HG03060 (cell line): ENCODE data around the gene FTSJ1.

ENCODE experiments used
- ATAC-seq: cut with Tn5 transposase; IDR thresholded peaks from one replicate; pipeline ENCODE4 v1.9.1; 2021; ENCODE audit warnings: low read depth, moderate number of reproducible peaks; ENCODE audit not compliant: unreplicated experiment

FTSJ1 gene

GRCh38 chrX:48470110-48470832 lies 5.7 kb upstream of the FTSJ1 start, which contains the start of gene SLC38A5:
SLC38A5 (minus strand) TSS chrX:48470260; CDS start chrX:48467924, 2,336 bp downstream.
- no peak for ATAC-seq

- ATAC-seq = no peak
Observed at GRCh38 chrX:48470833-48471118, 5.2 kb upstream of the FTSJ1 start.

DNA sequence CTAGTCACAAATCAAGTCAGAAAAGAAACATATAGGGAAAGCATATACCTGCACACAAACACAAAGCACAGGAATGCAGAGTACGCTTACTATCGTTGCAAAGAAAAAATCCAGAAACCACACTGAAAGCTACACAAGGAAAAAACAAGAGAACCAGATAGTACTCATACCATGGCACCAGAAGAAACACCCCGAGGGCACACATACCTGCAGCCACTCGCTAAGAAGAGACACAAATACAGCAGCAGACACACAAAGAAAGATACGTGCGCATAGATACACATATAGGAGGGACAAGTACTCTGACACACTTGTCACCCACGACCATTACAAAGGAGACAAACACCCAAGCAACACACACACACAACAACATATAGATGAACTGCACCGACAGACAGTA lies 4.5 kb upstream of the FTSJ1 start:
- no peak for ATAC-seq

DNA sequence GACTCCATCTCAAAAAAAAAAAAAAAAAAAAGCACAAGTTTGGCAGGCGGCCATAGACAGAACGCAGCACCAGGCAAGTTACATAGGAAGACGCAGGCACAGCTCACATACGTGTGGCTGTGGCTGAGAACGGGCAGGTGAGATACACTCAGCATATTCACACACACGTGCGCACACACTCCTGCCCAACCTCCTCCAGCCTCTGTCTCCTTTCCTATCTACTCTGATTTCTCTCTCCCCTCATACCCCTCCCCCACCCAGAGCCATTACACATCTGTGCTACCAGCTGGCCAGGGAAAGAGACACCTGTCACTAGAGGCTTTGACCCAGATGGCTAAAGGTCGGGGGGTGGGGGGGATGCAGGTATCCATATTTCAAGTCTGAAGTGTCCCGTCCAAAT lies 3.8 kb upstream of the FTSJ1 start:
- ATAC-seq = no peak

- ATAC-seq = no peak
Observed at GRCh38 chrX:48472851-48473703, 2.9 kb upstream of the FTSJ1 start.

- no peak for ATAC-seq
Observed at GRCh38 chrX:48473704-48473990, 2.4 kb upstream of the FTSJ1 start.

GRCh38 chrX:48474127-48474526 lies 1.9 kb upstream of the FTSJ1 start:
- no peak for ATAC-seq

DNA sequence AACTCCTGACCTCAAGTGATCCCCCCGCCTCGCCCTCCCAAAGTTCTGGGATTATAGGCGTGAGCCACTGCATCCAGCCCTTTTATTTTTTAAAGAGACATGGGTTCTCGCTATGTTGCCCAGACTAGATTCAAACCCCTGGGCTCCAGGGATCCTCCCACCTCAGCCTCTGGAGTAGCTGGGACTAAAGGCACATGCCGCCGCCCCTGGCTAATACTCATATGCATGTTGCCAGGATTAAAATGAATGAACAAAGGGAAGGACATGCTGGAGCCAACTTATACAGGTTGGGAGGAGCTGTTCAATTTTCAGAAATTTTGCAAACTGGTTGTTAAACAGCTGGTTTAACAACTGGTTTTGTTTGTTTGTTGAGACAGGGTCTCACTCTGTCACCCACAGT lies 1.4 kb upstream of the FTSJ1 start:
- ATAC-seq = no peak

DNA sequence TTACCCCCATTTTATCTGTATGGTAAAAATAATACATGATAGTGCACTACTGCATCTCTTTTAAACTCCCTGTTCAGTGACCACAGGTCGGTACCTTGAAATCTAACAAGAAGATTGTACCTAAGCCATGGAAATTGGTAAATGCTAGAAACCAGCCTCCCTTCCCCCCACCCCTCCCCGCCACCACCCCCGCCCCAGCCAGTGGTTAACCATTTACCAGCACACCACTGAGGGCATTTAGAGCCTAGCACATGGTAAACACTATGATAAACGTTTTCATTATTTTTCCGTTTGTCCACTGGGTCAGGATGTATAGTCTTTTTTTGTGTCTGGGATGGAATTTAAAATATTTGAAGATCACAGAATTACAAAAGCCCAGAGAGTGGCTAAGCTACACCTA lies 703 bp upstream of the FTSJ1 start:
- no peak for ATAC-seq

DNA sequence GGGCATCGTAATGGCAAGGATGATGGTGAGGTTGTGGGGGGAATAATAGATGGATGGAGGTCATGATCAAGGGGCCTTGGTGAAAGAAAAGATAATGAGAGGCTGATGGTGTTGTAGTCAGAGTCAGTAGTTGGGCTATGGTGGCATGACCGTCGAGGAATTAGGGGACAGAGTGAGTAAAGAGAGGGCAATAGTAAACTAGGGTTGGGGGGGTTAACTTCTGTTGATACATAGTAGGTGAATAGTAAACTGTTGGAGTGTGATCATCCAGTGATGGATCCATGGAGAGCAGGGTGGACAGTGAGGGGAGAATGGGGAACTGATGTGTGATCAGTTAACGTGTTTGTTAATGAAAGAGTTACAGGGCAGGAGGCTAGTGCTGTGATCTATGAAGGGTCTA lies 920 bp downstream of the FTSJ1 start:
- ATAC-seq = no peak

DNA sequence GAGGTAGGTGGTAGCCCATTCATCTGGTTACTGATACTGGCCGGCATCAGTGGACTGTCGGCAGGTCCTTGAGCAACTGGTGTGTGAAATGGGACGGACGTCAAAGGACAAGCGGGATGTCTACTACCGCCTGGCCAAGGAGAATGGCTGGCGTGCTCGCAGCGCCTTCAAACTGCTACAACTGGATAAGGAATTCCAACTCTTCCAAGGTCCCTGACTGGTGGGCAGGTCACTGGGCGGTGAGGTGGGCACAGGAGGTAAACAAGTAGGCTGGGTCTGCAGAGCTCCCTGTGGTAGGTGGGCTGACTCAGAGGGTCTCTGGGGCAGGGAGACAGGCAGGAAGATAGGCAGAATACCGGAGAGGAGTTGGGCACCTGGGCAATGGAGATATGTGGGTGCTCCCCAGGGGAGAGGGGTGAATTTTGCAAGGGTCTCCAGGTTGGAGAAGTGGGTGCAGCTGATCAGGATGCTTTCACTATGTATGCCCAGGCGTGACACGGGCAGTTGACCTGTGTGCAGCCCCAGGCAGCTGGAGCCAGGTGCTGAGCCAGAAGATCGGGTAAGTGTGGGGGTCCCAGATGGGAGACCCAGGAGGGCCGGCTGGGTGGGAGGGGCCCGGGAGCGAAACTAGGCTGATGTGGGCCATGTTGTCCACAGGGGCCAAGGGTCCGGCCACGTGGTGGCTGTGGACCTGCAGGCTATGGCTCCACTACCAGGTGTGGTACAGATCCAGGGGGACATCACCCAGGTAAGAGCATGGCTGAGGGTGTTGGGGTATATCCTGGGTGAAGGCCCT lies 2.2 kb downstream of the FTSJ1 start:
- ATAC-seq = no peak

DNA sequence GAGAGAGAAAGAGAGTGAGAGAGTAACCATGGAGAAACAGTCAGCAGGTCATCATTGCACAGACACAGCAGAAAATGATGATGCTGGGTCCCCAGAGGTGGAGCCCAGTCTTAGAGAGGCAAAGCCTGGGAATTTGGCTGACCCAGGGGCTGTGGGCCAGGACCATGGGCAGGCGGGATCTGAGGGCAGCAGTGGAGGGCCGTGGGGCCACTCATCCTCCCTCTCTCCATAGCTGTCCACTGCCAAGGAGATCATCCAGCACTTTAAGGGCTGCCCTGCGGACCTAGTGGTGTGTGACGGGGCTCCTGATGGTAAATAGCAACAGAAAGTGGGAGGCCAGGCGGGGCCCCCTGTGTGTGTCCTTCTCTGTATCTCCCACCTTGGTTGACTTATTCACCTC lies 2.8 kb downstream of the FTSJ1 start:
- ATAC-seq = no peak

GRCh38 chrX:48480142-48480541 lies 4.1 kb downstream of the FTSJ1 start:
- ATAC-seq = no peak

- no peak for ATAC-seq
Observed at GRCh38 chrX:48480583-48480982, 4.6 kb downstream of the FTSJ1 start.

GRCh38 chrX:48482526-48482925 lies 6.5 kb downstream of the FTSJ1 start:
- ATAC-seq = no peak

- ATAC-seq = no peak
Observed at GRCh38 chrX:48487362-48487798, 11.4 kb downstream of the FTSJ1 start.

DNA sequence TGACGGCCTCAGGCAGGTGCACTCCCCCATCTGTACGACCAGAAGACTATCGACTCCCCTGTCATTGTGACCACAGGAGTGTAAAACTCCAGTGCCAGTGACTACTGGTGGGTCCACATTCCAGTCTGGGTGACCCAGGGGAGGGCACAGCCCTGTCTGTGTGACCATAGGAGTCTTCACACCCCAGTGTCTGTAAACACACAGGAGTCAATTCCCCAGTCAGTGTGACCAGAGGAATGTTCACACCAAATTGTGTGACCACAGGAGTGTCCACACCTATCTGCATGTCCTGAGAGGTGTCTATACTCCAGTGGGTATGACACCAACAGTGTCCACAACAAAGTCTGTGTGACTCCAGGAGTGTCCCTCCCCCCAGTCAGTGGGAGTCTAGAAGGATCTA lies 12.0 kb downstream of the FTSJ1 start:
- no peak for ATAC-seq

DNA sequence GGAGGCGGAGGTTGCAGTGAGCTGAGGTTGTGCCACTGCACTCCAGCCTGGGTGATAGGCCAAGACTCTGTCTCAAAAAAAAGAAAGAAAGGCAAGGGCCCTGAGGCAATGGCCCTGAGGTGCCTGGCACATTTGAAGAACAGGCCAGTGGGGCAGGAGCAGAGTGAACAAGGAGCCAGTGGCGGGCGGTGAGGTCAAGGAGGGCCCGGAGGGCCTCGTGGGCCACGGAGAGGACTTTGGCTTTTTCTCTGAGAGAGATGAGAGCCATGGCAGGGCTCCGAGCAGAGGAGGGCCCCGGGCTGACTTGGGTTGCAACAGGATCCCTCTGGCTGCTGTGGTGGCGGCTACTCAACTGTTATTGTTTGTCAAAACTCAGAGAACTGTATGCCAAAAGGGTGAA lies 13.3 kb downstream of the FTSJ1 start:
- no peak for ATAC-seq

- no peak for ATAC-seq
Observed at GRCh38 chrX:48489892-48490291, 13.9 kb downstream of the FTSJ1 start.

DNA sequence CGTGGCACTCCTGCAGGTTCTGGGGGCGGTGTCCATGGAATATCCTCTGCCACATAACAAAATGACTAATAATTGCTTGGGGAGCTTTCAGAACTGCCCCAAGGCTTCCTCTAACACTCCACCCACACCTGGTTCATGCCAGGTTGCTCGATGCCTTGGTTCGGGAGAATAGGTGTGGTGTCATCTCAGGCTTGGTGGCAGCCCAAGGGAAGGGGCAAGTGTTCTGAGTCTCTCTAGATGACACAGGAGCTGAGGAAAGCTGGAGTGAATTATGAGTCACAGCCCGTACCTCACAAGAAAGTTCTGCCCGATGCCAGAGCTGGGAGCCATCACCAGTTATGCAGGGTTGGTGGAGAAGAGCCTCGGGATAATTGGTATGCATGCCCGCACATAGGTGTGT lies 14.7 kb downstream of the FTSJ1 start:
- ATAC-seq = no peak

DNA sequence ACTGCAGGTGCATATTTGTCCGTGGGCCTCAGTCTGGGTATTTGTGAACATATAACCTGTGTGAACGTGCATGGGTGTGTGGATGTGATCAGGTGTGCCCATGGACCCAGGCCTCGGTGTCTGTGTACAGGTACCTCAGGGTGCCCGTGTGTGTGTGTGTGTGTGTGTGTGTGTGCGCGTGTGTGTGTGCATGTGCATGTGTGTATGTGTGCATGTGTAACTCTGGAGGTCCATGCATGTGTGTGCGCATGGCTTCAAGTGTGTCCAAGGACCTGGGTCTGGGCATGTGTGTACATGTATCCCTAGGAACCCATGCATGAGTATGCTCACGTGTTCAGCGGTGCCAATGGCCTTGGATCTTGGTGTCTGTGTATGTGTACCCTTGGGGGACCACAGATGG lies 15.8 kb downstream of the FTSJ1 start:
- ATAC-seq = no peak
